Measurements from ENCODE around the gene RCBTB2.
"Not testable (repeated sequence)": the region's sequence is repeated elsewhere in the genome, so short reads cannot be mapped to it uniquely, and the experiment has no call there.

The RCBTB2 gene

DNA sequence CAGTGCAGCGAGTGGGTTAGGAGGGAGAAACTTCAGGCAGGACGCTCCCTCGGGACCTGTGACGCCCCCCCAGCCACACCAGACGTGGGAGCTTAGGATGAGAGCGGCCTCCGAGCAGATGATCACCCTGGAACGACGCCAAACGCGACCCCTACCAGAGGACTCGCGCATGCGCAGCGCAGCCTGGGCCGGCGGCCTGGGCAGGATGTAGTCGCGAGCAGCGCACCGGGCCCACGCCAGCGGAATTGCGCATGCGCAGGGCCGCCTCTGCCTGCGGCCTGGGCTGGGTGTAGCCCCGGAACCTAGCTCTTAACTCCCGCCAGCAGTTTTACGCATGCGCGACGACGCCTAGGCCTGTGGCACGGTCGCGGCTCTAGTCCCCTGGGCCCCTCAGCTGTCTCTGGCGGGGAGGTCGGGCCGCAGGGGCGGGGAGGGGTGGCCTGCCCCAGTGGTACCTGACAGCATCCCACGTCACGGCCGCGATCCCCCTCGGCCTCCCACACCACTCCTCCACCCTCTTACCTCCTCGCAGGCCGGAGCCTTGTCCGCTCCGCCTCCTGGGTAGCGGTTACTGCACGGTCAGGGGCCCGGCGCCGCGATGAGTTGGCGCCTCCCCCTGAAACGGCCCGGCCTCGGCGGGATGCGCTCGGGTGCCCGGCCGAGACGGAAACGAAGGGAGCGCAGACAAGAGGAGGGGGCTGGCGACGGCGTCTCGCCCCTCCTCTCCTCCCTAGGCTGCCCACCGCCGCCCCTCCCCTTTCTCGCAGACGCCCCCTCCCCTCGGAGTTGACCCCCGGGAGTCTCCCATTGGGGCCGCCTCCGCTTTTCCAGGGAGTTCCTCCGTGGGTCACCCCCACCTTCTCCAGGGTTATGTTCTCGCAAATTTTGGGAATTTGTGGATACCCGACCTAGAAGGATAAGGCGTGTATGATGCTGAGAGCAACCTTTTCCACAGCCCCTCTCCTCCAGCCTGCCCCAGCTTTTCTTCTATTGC is at the start of gene RCBTB2:
RCBTB2 (minus strand) TSS at position 575 of the 994 bp plus-strand sequence. CDS start 11,141 bp downstream, outside the sequence.
- DNase-seq (ENCODE audit: low read depth in 2 of 2) = peak; percentile 97

DNA sequence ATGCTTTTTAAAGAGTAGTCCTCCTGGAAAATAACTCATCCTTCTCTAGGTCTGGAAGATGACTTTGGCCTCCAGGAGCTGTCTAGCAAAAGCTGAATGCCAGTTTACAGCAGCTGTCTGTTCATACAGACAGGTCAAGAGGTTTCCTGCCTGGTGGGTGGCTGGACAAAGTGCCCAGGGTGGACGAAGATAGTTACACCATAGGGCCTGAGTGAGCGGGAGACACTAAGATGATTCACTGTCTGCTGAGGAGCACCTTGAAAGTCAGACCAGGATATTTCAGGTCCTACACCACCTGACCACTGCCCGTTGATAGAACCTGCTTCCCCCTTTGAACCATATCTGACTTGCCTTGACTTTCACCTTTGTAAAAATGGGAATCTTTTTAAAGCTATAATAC is 49.2 kb upstream of the RCBTB2 start:
- DNase-seq (ENCODE audit: low read depth in 2 of 2) = no peak

DNA sequence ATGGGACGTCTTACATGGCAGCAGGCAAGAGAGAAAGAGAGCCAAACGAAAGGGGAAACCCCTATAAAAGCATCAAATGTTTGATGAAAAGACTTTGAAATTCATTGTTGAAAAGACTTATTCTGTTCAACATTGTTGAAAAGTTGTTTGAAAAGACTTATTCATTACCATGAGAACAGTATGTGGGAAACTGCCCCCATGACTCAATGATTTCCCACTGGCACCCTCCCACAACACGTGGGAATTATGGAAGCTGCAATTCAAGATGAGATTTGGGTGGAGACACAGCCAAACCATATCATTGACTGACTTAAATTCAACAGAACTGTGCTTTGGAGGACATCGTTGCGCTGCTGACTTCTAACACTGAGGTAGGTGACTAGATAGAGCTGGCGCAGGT is 48.0 kb upstream of the RCBTB2 start:
- DNase-seq (ENCODE audit: low read depth in 2 of 2) = no peak

DNA sequence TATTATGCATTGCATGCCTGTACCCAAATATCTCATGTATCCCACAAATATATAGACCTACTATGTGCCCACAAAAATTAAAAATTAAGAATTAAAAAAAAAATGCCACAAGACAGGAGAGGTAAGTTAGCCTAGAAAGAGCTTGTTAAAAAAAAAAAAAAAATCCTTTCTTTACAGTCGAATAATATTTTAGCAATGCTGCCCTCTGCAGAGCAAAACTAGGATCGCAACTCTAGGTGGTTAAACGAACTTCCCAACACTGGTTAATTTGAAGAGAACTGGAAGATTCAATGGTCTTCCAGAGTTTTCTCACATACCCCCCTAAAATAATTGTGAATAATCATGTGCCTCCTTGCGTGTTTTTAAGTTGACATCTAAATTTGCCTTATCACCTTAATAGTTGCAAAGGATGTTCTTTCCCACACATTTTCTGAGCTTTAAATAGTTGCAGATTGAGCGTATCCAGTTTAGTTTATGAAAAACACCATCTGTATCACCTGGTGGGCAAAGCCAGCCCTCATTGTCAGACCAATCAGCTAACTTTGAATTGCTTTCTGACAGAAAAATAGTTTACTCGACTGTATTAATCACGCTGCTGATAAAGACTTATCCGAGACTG is 47.4 kb upstream of the RCBTB2 start:
- peak; percentile 34 to 72 for DNase-seq (ENCODE audit: low read depth in 2 of 2)

DNA sequence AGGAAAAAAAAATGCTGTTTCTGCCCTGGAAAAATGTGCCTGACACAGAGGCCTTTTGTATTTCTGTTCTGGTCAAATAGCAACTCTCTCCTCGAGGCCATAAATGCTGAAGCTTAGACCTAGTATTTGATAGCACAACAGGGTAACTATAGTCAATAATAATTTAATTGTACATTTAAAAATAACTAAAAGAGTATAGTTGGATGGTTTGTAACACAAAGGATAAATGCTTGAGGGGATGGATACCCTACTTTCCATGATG is 47.0 kb upstream of the RCBTB2 start:
- not testable (repeated sequence) for DNase-seq (ENCODE audit: low read depth in 2 of 2)

DNA sequence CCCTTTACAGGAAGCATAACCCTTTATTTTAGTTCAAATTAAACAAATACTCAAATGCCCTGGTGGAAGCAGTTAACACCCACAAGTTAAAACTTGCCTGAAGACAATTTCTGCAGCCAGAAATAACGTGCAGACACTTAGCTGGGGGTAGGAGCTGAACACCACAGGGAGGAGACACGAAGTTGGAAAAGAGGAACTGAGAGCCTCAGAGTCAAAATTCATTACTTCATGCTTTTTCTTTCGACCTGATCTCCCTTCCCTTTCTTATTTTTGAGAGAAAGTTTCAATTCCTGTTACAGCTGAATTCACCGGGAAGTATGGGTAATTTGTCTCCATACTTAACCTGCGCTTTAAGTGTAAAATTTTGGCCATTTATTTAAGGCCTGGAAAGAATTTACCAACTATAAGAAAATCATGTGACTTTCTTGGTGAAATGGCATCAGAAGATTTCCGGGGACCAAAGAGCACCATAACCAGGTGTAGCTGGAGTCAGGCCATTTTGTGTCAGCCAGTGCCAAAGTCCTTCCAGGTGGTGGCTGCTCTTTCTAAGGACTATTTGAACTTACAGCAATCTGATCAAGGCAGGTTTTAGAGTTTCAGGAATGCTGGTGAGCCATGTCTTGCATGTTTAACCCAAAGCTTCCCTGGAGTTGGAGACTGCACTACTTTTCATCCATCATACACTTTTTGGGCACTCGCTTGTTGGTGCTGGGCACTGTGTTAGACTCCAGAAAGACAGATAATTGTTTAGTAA is 46.5 kb upstream of the RCBTB2 start:
- DNase-seq (ENCODE audit: low read depth in 2 of 2) = no peak

DNA sequence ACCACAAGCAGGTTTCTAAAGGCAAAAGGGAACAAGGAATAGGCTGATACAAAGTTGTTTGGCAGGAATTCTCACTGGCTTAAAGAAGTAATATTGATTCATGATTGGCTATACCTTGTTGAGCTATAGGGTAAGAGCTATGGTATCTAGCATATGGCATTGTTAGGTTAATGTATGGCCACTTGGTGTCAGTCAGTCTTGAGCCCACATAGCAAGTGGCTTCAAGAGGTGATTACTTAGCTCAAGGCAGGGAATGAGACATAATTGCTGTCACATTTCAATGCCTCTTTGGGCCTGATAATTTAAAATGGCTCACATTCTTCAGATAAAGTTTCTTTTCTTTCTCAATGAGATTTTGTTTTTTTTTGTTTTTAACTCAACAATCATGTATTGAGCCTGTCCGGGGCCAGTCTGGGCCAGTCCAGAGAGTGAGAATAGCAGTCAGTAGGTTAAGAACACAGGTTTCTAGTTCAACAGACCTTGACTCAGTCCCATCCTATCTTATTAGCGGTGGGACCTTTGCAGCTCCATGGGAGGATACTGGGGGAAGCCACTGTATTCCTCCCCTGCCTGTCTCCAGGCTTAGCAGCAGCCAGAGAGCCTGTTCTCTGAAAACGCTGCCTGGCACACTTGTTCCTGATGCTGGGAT is 45.8 kb upstream of the RCBTB2 start:
- DNase-seq (ENCODE audit: low read depth in 2 of 2) = no peak

DNA sequence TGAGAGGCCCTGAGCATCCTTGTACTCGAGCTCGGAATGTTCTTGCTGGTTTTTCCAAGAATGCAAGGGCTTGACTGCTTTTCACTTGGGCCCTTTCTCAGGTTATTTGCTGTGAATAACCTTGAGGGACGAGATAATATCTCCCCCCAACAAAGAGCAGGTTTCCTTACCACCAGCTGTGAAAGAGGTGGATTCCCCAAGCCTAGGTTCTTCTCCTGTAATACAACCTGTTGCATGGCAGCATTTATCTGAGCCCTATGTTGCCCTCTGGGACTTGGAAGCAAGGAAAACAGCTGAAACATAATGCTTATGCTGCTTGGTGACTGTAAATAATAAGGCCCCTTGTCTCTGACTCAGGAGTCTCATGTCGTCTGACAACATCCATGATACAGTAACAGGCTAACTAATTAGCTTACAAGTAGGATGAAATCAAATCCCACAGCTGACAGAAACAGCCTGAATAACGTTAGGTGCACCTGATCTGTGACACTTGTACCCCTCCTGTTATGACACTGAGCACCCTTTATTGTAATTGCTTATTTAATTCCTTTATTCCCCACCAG is 43.6 kb upstream of the RCBTB2 start:
- no peak for DNase-seq (ENCODE audit: low read depth in 2 of 2)

DNA sequence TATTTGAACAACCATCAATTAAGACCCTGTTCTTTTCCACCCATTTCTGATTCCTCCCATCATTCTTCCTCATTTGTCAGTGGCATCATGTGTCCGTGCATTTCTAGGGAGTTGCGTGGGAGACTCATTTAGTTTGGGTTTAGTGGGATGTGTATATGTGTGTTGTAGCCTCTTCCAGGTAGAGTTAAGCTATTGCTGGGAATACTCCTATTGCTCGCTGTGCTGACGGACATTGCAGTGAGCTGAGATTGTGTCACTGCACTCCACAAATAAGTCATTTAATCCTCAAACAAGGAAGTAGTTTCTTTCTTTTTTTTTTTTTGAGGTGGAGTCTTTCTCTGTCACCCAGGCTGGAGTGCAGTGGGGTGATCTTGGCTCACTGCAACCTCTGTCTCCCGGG is 42.2 kb upstream of the RCBTB2 start:
- DNase-seq (ENCODE audit: low read depth in 2 of 2) = no peak

DNA sequence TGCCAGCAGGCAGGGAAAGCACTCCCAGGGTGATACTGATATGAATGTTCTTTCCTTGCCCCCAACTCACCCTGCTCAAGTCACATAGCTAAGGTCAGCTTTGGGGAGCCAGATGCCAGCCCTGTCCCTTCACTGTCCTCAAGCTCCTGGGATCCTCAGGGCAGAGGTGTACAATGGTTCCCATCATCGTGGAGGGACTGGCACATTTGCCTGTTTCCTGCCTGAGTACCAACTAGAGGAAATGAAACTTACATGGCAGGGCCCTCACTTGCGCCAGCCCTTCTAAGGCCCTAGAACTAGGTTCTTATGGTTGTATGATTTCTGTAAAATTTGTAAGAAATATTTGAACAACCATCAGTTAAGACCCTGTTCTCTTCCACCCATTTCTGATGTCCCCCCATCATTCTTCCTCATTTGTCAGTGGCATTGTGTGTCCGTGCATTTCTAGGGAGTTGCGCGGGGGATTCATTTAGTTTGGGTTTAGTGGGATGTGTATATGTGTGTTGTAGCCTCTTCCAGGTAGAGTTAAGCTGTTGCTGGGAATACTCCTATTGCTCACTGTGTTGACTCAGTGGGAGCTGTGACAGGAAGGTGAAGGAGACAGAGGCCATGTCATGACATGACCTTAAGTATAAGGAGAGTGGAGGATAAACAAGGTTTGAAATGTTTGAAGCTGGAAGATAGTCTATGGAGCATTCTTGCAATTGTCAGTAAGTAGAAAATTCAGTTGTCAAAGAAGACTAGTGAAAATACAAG is 41.3 kb upstream of the RCBTB2 start:
- no peak for DNase-seq (ENCODE audit: low read depth in 2 of 2)

DNA sequence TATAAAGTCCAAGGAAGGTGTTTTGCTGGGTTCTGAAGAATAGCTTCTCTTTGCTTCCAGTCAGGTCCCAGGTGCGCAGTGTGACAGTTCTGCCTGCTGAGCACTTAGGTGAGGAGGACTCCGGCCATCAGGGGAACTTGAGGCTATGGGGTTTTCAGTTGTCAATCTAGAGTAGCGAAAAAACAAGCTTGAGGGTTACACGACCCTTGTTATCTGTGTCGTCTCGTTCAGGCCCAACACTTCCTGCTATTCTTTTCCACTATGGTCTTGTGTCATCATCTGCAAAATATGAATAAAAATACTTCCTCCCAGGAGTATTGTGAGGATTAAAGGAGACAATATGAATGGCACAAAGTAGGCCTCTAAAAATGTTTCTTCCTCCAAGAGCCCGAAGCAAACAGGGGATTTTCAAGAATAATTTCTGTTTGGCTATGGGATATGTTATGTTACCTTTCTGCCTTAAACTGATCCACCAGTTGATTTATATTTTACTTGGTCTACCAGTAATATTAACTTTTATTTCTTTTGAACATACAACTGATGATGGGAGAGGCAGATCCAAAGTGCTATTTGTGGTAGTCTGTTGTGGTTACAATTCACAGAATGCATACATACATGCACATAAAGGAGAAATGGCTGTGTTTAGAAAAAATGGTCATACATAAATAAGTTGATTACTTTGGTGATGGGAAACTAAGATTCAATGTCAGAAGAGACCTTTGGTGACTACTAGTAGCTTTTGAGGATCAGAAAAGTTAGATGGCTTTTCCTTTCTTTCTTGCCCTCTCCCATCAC is 40.5 kb upstream of the RCBTB2 start:
- DNase-seq (ENCODE audit: low read depth in 2 of 2) = no peak

DNA sequence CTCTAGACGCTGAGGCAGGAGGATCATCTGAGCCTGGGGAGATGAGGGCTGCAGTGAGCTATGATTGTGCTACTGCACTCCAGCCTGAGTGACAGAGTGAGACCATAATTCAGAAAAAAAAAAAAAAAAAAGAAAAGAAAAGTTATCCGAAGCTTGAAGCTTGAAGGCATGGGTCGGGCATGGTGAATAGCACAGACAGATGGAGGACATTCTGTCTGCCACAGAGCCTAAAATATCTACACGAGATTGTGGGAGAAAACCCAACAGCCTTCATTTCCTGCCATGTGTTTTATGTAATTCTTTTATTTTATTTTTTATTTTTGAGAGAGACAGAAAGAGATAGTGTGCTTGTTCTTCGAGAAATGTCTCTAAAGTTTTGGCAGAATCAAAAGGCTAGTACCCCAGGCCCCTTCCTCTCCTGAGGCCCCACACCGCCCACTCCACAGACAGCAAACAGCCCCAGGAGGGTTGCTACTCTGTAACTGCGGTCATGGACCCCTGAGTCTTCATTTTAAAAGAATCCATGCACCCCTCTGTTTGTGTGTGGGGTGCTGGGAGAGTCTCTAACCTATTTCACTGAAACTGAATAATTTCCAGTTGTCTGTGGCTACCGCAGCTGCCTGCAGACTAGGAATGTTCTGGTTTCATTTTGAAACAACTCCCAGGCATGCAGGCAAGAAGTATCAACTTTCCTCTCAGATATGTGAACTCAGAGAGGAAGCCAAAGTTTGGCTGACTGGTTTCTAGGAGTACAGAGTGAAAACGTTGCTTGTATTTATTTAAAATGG is 38.4 kb upstream of the RCBTB2 start:
- DNase-seq (ENCODE audit: low read depth in 2 of 2) = no peak

DNA sequence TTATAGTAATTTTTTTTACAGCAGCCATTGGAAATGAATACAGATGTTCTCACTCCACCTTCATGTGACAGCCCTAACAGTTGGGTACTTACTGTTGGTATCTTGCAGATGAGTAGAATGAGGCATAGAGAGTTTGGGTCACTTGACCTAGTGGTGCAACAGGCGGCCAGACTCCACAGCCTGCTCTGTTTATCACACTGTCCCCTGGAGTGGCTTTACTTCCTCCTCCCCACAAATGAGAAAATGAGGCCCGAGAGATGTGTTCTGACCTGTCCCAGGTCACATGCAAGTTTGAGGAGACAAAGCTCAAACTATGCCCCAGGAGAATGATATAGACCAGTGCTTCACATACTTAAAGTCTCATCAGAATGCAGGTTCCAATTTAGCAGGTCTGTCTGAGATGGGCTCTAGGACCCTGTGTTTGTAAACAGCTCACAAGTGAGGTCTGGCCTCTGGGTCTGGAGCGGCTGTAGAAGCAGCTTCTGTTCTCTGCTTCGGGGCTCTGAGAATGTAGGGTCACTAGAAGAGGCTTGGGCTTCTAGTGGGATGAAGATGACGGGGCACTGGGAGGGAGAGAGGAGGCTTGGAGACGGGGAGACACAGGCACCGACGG is 37.4 kb upstream of the RCBTB2 start:
- DNase-seq (ENCODE audit: low read depth in 2 of 2) = no peak

DNA sequence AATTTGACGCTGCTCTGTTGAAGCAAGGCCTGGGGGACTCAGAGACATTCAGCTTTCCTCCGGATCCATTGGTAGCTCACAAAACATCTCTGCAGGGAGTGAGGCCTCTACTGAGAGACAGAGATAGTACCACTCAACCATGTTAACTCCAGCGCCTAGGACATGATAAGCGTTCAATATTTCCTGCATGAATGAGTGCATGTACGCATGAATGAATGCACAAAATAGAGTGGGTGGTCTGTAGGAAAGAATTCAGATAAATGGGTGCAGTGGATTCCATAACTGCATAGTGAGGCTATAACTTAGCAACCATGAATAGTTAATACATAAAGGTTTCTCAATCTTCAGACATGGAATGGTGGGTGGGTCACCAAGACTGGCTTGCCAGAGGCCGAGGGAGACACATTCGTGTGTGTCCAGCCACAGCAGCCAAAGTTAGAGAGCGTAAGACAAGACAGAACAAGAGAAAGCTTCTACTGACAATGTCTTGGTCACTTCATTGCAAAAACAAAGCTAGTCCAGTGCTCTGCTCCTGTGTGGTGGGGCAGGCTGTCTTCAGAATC is 36.3 kb upstream of the RCBTB2 start:
- no peak for DNase-seq (ENCODE audit: low read depth in 2 of 2)

DNA sequence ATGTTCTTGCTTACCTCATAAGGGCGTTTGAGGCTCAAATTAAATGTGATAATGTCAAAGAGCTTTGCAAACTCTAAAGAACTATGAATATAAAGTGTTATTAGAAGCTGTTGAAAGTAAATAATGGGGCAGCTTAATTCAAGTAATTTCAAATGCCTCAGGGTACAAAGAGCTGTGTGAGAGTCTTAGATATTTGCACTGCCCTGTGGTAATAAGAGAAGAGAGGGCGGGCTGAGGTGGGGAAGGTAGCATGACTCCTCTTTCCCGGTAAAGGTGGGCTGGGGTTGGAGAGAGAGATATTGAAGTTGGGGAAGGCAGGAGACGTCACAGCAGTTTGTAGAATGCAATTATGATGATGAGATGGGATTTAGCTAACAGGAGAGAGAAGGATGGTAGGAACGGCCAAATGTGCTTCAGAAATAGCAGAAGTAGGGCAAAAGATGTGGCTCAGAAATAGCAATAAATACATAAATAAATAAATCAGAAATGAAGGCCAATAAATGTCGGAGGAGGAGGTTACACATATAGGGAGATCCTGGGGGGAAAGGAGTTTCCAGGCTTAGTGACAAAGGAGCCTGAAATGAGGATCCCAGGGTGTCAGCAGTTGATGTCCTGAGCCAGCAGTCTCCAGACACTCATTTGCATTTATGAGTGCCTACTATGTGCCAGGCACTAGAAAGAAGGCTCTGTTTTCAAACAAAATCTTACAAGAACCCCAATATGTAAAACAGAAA is 35.7 kb upstream of the RCBTB2 start:
- no peak for DNase-seq (ENCODE audit: low read depth in 2 of 2)

DNA sequence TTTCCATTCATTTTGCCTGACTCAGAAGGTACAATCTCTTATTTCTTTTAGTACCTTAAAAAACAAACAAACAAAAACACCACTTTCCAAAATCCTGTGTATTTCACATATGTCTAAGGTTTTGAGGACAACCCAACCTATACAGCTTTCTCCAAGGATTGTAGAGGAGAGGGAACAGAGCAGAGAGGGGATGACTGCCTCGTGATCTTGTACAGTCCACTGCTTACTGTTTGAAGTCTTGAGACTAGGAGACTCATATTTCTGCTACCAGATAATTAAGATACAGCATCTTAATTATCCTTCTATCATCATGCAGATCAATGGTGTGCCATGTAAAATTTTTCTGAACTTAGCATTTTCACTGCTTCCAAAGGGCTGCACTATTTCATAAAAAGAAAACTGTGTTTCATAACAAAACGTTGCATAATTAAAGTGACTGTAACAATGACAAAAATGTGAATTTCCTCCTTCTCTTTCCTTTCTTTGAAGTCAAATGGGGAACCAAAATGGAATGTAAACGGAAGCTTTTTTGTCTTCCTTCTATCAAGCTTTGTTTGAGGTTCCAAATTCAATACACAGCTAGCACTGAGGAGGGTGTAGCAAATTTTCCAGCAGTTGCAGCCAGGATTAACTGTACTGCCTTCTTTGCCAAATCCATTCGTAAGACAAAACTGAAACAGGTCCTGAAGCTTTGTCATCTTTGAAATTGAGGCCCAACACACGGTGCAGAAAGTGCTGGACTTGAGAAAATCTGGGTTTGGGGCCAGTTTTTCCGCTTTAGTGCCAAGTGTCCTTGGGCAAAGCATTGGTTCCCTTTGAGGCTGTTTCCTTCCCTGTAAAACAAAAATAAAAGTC is 34.9 kb upstream of the RCBTB2 start:
- DNase-seq (ENCODE audit: low read depth in 2 of 2) = no peak

DNA sequence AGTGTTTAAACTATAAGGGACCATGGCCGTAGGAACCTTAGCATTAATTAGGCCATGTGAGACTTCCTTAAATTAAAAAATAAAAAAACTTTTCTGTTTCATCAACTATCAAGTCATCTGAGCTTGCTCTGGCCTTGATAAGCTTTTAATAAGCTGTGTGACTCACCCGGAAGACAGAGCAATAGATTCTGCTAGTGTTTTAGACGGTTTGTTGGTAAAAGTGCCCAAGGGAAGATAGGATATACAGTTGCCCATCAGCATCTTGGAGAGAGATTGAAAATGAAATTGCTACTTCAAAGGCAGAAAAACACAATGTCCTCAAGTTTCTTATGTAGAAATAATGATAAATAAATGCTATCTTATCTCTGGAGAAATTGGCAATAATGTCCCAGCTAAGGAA is 31.2 kb upstream of the RCBTB2 start:
- no peak for DNase-seq (ENCODE audit: low read depth in 2 of 2)
